Prostate gland (tissue), 2 donors: Measurements from ENCODE around the gene BEST3. TPM values are rescaled to one million over a fixed set of nuclear protein-coding genes. Genes with fewer than 3 reads are reported as not detected.
"Not testable (repeated sequence)": the region's sequence is repeated elsewhere in the genome, so short reads cannot be mapped to it uniquely, and the experiment has no call there.

Experiments used
- DNase-seq: peaks from one replicate; pipeline ENCODE4 v3.0.0-alpha.2; 2019; ENCODE audit warnings: low spot score
- H3K27ac ChIP-seq, 2 donors: fragments of 200-600 bp; sonication (generic); 2 replicates each; pipeline ENCODE4 v1.5.1; 2017 to 2019
- H3K27me3 ChIP-seq: fragments of 200-600 bp; sonication (generic); replicated peaks from 2 replicates; pipeline ENCODE4 v1.5.1; 2019; ENCODE audit not compliant: insufficient read depth
- H3K36me3 ChIP-seq, 2 donors: fragments of 200-600 bp; sonication (generic); 1 replicate in 1 of 2; 2 replicates in 1 of 2; pipeline versions ENCODE4 v1.5.1 to v1.8.1; 2017 to 2019
- H3K4me1 ChIP-seq: fragments of 200-600 bp; sonication (generic); replicated peaks from 2 replicates; pipeline ENCODE4 v1.5.1; 2019
- H3K4me3 ChIP-seq, 2 donors: fragments of 200-600 bp; sonication (generic); 2 replicates each; pipeline ENCODE4 v1.5.1; 2017 to 2019
- H3K9me3 ChIP-seq: fragments of 200-600 bp; sonication (generic); 2 replicates; pipeline ENCODE4 v1.5.1; 2017
- POLR2A ChIP-seq: fragments of 450-650 bp; IDR thresholded peaks from one replicate; pipeline ENCODE4 v1.6.1; 2016; ENCODE audit warnings: antibody characterized with exemption, mild to moderate bottlenecking
- POLR2AphosphoS5 ChIP-seq: sonication (generic); formaldehyde crosslinking; IDR thresholded peaks from one replicate; pipeline ENCODE4 v1.6.1; 2017; ENCODE audit warnings: antibody characterized with exemption
- WGBS: methylation state at CpG from one replicate; pipeline ENCODE4 v1.1.5; 2018; 5-methylcytosine and 5-hydroxymethylcytosine counted together
- intact Hi-C: fragments of 100-400 bp; cut with DNase I; formaldehyde crosslinking; loops from one replicate; pipeline ENCODE4 v1.14.2; 2022
- total RNA-seq, 2 donors: library from RNA; depleted of rRNA; stranded (reverse); fragments of >200 nt; gene quantifications; one replicate each; pipeline ENCODE4 v1.1.0, GENCODE V29; 2016
- TF ChIP-seq, protein P1 (sequence below), 4 experiments: fragments of 200-600 bp in 2 of 4; fragments of 450-650 bp in 2 of 4; sonication (generic) in 2 of 4; IDR thresholded peaks; 1 replicate in 3 of 4; 2 replicates in 1 of 4; pipeline ENCODE4 v1.5.1; 2016 to 2019; ENCODE audit warnings: antibody characterized with exemption in 4 of 4, mild to moderate bottlenecking in 2 of 4, moderate library complexity in 2 of 4

The BEST3 gene
- total RNA-seq, 2 donors from 2014 or later: 0.85 to 2.1 TPM

DNA sequence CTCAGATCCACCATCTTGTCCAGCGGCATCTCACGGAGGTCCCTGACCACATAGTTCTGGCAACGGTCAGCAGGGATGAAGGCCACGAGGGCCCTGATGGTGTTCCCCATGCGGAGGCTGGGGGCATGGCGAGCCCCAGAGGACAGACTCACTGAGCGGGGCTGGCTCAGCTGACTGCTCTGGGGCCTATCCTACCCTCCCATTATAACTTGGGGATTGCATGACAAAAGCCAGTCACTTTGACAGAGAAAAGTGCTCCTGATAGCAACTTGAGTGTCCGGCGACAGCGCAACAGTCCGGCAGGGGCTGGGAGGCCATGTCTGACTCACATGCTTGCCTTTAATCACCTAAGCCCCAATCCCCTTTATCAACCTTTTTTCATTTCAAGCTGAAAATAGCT, 88.4 kb downstream of the BEST3 start, which contains the start of gene LRRC10:
Gene LRRC10, minus strand, starts transcription at position 179 of the 400 bp plus-strand sequence. Its CDS starts 69 bp downstream, at position 110.
- intact Hi-C loops: no loop called here
- no peaks in the 10 kb centered on the region for H3K4me1 ChIP-seq
- TF ChIP-seq, protein P1, sequence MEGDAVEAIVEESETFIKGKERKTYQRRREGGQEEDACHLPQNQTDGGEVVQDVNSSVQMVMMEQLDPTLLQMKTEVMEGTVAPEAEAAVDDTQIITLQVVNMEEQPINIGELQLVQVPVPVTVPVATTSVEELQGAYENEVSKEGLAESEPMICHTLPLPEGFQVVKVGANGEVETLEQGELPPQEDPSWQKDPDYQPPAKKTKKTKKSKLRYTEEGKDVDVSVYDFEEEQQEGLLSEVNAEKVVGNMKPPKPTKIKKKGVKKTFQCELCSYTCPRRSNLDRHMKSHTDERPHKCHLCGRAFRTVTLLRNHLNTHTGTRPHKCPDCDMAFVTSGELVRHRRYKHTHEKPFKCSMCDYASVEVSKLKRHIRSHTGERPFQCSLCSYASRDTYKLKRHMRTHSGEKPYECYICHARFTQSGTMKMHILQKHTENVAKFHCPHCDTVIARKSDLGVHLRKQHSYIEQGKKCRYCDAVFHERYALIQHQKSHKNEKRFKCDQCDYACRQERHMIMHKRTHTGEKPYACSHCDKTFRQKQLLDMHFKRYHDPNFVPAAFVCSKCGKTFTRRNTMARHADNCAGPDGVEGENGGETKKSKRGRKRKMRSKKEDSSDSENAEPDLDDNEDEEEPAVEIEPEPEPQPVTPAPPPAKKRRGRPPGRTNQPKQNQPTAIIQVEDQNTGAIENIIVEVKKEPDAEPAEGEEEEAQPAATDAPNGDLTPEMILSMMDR (IDR thresholded peaks at IDR 0.05): no peak

DNA sequence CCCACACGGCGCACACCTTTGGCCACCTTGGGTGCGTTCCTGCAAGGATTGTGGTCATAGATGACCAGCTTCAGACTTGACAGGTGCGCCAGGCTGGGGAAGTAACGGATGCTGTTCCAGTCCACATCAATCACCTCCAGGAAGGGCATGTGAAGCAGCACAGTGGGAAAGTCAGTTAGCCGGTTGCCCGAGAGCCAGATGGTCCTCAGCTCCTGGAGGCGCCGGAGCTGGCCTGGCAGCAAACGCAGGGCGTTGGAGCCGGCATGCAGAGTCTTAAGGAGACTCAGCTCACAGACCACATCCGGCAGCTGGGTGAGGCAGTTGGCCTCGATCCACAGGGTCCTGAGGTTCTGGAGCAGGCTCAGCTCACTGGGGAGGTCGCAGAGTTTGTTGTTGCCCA, 89.0 kb downstream of the BEST3 start:
- Histone ChIP-seq H3K27me3 (no peaks in the 10 kb centered on the region), H3K4me3 (no peak overlapping the region), H3K4me1 (no peaks in the 10 kb centered on the region), H3K27ac (no peak overlapping the region), H3K36me3 (no peaks in the 10 kb centered on the region), H3K9me3 (no peaks in the 10 kb centered on the region)
- no peak for DNase-seq
- intact Hi-C loops: no loop called here
- WGBS: 94% methylated on average over 15 of the region's 15 CpGs
- no peak for TF ChIP-seq POLR2A
- no peak for TF ChIP-seq POLR2AphosphoS5
- TF ChIP-seq, protein P1 (IDR thresholded peaks at IDR 0.05): no peak

More for the DNA sequence above, 88.4 kb downstream of the BEST3 start, which contains the start of gene LRRC10:
- no peak for DNase-seq
- 96% methylated on average over 11 of the region's 11 CpGs for WGBS
- H3K9me3 ChIP-seq: no peaks in the 10 kb centered on the region
- H3K36me3 ChIP-seq: no peaks in the 10 kb centered on the region
- H3K27me3 ChIP-seq: no peaks in the 10 kb centered on the region
- H3K4me3 ChIP-seq: no peak within 1 kb of the TSS
- no peak within 1 kb of the TSS for H3K27ac ChIP-seq

DNA sequence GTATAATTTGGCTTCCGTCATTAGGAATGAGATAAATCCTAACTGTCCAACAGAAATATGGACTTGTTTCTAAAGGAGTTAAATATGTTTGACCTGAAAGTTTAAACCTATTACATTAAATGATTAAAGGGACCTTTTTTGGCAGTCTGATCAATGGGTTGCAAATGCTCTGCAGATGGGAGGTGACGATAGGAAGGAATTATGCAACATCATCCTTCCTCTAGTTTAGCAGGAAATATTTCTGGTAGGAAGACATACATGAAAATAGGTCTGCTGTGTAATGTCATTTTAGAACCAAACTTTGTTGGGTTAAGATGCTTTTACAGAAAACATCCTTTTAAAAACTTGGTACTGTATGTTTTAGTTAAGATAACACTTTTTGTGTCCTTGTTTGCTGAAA, 91.0 kb downstream of the BEST3 start:
- Histone ChIP-seq H3K4me3 (no peak overlapping the region), H3K27ac (no peak overlapping the region), H3K9me3 (no peaks in the 10 kb centered on the region), H3K27me3 (no peaks in the 10 kb centered on the region), H3K36me3 (no peaks in the 10 kb centered on the region), H3K4me1 (no peaks in the 10 kb centered on the region)
- no peak for DNase-seq
- WGBS: 66% methylated on average over 2 of the region's 2 CpGs
- TF ChIP-seq, protein P1 (IDR thresholded peaks at IDR 0.05): no peak
- TF ChIP-seq POLR2AphosphoS5 (no peak), POLR2A (no peak)
- intact Hi-C loops: no loop called here

DNA sequence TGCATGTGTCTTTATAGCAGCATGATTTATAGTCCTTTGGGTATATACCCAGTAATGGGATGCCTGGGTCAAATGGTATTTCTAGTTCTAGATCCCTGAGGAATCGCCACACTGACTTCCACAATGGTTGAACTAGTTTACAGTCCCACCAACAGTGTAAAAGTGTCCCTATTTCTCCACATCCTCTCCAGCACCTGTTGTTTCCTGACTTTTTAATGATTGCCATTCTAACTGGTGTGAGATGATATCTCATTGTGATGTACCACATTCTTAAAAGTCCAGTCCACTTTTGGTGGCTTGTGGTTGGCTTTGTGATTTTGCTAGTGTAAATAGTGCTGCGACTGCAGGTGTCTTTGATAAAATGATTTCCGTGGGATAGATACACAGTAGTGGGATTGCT, 94.8 kb downstream of the BEST3 start:
- H3K9me3 ChIP-seq, intact Hi-C loops, H3K4me1 ChIP-seq, H3K36me3 ChIP-seq, H3K27me3 ChIP-seq, H3K4me3 ChIP-seq, H3K27ac ChIP-seq, DNase-seq: not testable (repeated sequence)
- WGBS: 82% methylated on average over 3 of the region's 3 CpGs

Other genes starting within 250 kb of the BEST3 start
- gene FRS2, start 228.9 kb downstream of the BEST3 start, total RNA-seq: 10 to 100 TPM; 39.5 to 65.6 TPM
- 100 to 1,000 TPM in 1 of 2 donors, 10 to 100 TPM in 1; 86.7 to 116 TPM for gene CCT2, start 113.8 kb downstream of the BEST3 start, total RNA-seq
- not detected for gene LRRC10, start 88.4 kb downstream of the BEST3 start, total RNA-seq
- 10 to 100 TPM; 35.2 to 40.3 TPM for gene RAB3IP, start 39.6 kb upstream of the BEST3 start, total RNA-seq
- under 1 TPM in 1 of 2 donors, not detected in 1; 0.27 TPM for gene MYRFL, start 125.9 kb upstream of the BEST3 start, total RNA-seq